ENCODE data around the gene KATNB1.

Gene KATNB1

DNA sequence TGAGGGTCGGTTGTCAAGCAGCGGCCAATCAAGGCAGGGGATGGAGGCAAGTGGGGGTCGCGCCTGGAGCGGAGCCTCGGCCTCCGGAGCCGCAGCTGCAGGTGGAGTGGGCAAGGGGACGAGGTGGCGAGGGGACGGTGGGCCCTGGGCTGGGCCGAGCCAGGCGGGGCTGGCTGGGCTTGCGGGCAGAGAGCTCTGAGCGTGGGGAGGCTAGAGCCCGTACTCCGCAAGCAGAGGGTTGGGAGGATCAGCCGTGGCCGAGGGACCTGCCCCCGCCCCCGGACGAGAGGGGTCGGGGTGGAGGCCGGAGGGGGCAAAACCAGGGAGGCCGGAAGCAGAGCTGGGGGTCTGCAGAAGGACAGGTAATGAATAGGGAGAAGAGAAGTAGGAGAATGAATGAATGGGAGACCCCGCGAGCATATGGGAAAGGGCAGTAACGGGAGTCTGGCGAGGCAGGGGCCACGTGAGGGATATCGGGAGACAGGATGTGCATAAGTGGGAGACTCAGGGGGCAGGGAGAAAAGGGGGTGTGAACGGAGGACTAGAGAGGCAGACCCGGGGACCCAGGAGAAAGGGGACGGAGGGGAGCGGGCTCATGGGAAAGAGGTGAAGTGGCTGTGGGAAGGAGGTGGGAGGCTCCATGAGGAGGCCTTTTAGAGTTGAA lies at the start of gene KATNB1:
Gene KATNB1 (plus strand): TSS at position 16 of the 664 bp plus-strand sequence. CDS start 1,474 bp downstream, outside the sequence.
- Histone ChIP-seq H3K9me3 (no peaks in the 10 kb centered on the region), H3K4me1 (peaks cover 0 to 45% (median 23%) of the 10 kb centered on the region in 4 donors), H3K27ac (peak within 1 kb of the TSS; percentile 86 to 93), H3K36me3 (peaks cover 0 to 4% (median 0%) of the 10 kb centered on the region in 3 donors), H3K4me3 (peak within 1 kb of the TSS; percentile 78 to 84), H3K27me3 (no peaks in the 10 kb centered on the region)
- intact Hi-C loops (cut with DNase I; ENCODE audit: low total_unique reads) = loop anchor here (5.0 to 10.0 kb wide), 2 partner anchors 66 to 389 kb away; partner anchors contain the start of genes CFAP20 and KIFC3
- TF ChIP-seq, protein P1, sequence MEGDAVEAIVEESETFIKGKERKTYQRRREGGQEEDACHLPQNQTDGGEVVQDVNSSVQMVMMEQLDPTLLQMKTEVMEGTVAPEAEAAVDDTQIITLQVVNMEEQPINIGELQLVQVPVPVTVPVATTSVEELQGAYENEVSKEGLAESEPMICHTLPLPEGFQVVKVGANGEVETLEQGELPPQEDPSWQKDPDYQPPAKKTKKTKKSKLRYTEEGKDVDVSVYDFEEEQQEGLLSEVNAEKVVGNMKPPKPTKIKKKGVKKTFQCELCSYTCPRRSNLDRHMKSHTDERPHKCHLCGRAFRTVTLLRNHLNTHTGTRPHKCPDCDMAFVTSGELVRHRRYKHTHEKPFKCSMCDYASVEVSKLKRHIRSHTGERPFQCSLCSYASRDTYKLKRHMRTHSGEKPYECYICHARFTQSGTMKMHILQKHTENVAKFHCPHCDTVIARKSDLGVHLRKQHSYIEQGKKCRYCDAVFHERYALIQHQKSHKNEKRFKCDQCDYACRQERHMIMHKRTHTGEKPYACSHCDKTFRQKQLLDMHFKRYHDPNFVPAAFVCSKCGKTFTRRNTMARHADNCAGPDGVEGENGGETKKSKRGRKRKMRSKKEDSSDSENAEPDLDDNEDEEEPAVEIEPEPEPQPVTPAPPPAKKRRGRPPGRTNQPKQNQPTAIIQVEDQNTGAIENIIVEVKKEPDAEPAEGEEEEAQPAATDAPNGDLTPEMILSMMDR (IDR thresholded peaks at IDR 0.05) = no peak
- DNase-seq = no peak

- TF ChIP-seq, protein P1 (IDR thresholded peaks at IDR 0.05) = no peak
- intact Hi-C loops (cut with DNase I; ENCODE audit: low total_unique reads) = no loop called here
- Histone ChIP-seq H3K4me3 (no peak overlapping the region), H3K4me1 (no peaks in the 10 kb centered on the region), H3K27me3 (peaks cover 0 to 31% of the 10 kb centered on the region in 2 donors), H3K36me3 (no peaks in the 10 kb centered on the region), H3K9me3 (no peaks in the 10 kb centered on the region), H3K27ac (no peak overlapping the region)
- peak in 1 of 2 donors; percentile 9 for DNase-seq
These were observed 49.0 kb upstream of the KATNB1 start for GRCh38 chr16:57686577-57686976.

- H3K4me1 ChIP-seq = no peaks in the 10 kb centered on the region
- peaks cover 0 to 24% of the 10 kb centered on the region in 2 donors for H3K27me3 ChIP-seq
- TF ChIP-seq, protein P1 (IDR thresholded peaks at IDR 0.05) = no peak
- no peaks in the 10 kb centered on the region for H3K9me3 ChIP-seq
- no peak overlapping the region for H3K4me3 ChIP-seq
- DNase-seq = no peak
- H3K27ac ChIP-seq = no peak overlapping the region
- intact Hi-C loops (cut with DNase I; ENCODE audit: low total_unique reads) = no loop called here
- no peaks in the 10 kb centered on the region for H3K36me3 ChIP-seq
These were observed 48.1 kb upstream of the KATNB1 start for GRCh38 chr16:57687363-57687929.

DNA sequence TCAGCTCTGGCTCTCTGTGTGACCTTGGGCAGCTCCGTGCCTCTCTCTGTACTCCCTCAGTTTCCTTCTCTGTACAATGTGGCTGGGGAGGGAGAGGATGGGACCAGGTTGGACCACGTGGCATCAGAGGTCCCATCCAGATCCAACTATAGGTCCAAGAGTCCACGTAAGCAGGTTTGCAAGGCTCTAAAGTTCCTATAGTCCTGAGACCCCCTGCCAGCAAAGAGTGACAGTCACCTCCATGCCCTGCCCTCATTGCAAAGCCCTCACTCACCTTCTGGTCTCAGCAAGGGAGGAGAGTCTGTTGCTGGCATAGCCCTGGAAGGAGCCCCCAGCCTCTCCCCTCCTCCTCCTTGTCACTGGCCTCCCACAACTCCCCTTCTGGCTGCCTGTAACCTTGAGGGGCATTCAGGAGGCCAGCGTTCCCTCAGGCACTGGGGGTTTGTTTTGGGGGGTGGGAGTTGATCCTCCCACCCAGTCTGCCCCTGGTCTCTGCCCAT lies 47.0 kb upstream of the KATNB1 start:
- H3K9me3 ChIP-seq = no peaks in the 10 kb centered on the region
- DNase-seq = peak in 1 of 2 donors; percentile 34
- no peaks in the 10 kb centered on the region for H3K4me1 ChIP-seq
- intact Hi-C loops (cut with DNase I; ENCODE audit: low total_unique reads) = no loop called here
- no peak overlapping the region for H3K4me3 ChIP-seq
- no peak overlapping the region for H3K27ac ChIP-seq
- H3K27me3 ChIP-seq = peaks cover 0 to 20% of the 10 kb centered on the region in 2 donors
- no peaks in the 10 kb centered on the region for H3K36me3 ChIP-seq
- TF ChIP-seq, protein P1 (IDR thresholded peaks at IDR 0.05) = no peak

- intact Hi-C loops (cut with DNase I; ENCODE audit: low total_unique reads) = no loop called here
- peak in 1 of 2 donors; percentile 20 for DNase-seq
These were observed 46.4 kb upstream of the KATNB1 start for GRCh38 chr16:57688987-57689761.

More at GRCh38 chr16:57688987-57689761, 46.4 kb upstream of the KATNB1 start:
- Histone ChIP-seq H3K4me1 (no peaks in the 10 kb centered on the region), H3K36me3 (no peaks in the 10 kb centered on the region), H3K27ac (no peak overlapping the region), H3K27me3 (peaks cover 0 to 20% of the 10 kb centered on the region in 2 donors), H3K9me3 (no peaks in the 10 kb centered on the region), H3K4me3 (no peak overlapping the region)
- TF ChIP-seq, protein P1 (IDR thresholded peaks at IDR 0.05) = no peak

Measured in tibial artery (tissue), 4 donors.